Skin epidermis (tissue), 12 donors: ENCODE data around the gene BCAR1.
"Not testable (repeated sequence)": the region's sequence is repeated elsewhere in the genome, so short reads cannot be mapped to it uniquely, and the experiment has no call there.

Source experiments
- H3K27ac ChIP-seq, 21 experiments: fragments of 200-600 bp; sonication (generic) in 11 of 21; one replicate each; pipeline ENCODE4 v1.5.0; 2020; ENCODE audit warnings: mild to moderate bottlenecking in 3 of 21, inconsistent platforms in 2 of 21, moderate library complexity in 2 of 21
- H3K4me3 ChIP-seq, 7 experiments: fragments of 200-600 bp; sonication (generic) in 2 of 7; one replicate each; pipeline ENCODE4 v1.5.0; 2020; ENCODE audit warnings: inconsistent platforms in 2 of 7, mild to moderate bottlenecking in 2 of 7, moderate library complexity in 1 of 7

BCAR1 gene

GRCh38 chr16:75230471-75231110 lies 20.8 kb downstream of the BCAR1 start:
- H3K27ac ChIP-seq = no peak overlapping the region
- H3K4me3 ChIP-seq = no peak overlapping the region

DNA sequence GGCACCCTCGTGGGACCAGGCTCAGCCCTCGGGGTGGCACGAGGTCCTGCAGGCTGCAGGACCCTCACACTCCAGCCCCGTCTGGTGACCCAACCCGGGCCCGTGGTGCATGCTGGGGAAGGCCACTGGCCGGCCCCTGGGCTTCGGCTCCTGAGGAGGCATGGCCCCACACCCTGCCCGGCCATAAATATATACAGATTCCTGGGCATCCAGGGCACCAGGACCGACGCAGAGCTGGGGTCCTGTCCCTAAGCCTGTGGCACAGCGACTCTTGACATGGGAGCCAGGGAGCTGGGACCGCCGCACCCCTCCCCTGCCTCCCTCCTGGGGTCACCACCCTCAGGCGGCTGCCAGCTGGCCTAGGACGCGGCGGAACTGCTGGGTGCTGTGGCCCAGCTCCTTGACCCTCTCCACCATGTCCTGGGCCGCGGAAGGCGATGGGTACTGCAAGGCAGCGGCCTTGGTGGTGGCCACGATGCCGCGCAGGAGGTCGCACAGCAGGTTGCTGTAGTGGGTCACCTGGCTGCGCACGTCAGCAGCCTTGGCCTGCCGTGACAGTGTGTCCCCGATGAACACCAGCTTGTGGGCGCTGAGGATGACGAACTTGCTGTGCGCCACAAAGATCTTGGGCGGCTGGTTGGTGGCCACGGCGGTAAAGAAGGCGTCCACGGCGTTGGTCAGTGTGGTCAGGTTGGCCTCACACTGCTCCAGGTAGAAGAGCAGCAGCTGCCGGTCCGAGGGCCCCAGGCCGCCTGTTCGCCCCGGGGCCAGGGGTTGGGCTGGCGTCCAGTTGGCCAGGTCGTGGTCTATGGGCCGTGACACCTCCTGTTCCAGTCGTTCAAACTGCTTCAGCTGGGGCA lies 22.0 kb downstream of the BCAR1 start:
- no peak overlapping the region for H3K4me3 ChIP-seq
- no peak overlapping the region for H3K27ac ChIP-seq

- Histone ChIP-seq H3K4me3 (no peak overlapping the region), H3K27ac (no peak overlapping the region)
Measured at GRCh38 chr16:75228143-75228976, 23.1 kb downstream of the BCAR1 start.

GRCh38 chr16:75227361-75228142 lies 23.9 kb downstream of the BCAR1 start:
- no peak overlapping the region for H3K4me3 ChIP-seq
- H3K27ac ChIP-seq = no peak overlapping the region

DNA sequence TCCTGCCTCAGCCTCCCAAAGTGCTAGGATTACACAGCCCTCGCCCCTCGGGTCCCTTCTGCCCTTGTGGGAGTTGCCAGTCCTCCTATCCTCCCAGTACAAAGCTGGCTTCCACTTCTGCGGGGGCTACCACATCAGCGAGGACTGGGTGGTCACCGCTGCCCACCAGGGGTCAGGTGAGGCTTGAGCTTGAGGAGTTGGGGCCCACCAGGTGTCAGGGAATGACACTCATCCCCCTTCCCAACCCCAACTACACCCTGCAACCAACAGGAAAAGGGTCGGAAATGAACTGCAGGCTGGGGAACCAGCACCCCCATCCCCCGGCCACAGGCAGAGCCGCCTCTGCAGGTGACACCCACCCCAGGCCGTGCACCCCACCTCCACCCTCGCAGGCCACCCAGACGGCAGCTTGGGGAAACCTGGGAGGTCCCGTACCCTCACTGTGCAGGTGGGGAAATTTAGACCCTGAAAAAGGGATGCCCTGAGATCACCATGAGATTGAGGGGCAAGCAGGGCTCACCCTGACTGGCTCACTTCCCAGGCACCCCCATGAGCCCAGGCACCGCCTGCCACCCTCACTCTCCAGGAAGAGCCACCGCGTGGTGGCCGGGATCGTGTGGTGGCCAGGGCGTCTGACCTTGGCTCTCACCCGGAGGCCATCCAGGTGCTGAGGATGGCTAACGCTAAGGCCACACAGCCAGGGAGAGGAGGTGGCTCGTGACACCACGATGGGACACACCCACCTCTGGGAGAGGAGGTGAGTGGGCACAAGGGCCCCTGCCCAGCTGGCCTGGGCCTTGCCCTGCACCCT lies 24.7 kb downstream of the BCAR1 start:
- no peak overlapping the region for H3K27ac ChIP-seq
- no peak overlapping the region for H3K4me3 ChIP-seq

GRCh38 chr16:75225678-75226515 lies 25.5 kb downstream of the BCAR1 start:
- no peak overlapping the region for H3K4me3 ChIP-seq
- H3K27ac ChIP-seq = no peak overlapping the region

DNA sequence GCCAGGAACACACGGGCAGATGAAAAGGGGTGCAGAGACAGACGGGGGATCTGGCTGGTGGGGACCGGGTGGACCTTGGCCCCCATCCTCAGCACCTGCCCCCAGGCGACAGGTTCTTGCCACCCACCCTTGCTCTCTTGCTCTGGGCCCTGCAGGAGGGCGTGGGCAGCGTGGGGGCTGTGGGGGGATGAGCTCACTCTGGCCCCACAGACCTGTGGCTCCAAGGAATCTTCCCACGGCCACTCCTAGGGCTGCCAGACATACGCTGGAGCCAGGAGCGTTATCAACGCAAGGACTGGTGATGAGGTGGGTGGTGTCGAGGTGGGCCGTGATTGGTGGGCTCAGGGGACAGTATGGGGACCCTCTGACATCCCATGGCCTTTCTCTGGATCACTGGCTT lies 26.3 kb downstream of the BCAR1 start:
- H3K4me3 ChIP-seq = no peak overlapping the region
- H3K27ac ChIP-seq = no peak overlapping the region

- no peak overlapping the region for H3K27ac ChIP-seq
- no peak overlapping the region for H3K4me3 ChIP-seq
Measured at GRCh38 chr16:75224306-75225082, 26.9 kb downstream of the BCAR1 start.

DNA sequence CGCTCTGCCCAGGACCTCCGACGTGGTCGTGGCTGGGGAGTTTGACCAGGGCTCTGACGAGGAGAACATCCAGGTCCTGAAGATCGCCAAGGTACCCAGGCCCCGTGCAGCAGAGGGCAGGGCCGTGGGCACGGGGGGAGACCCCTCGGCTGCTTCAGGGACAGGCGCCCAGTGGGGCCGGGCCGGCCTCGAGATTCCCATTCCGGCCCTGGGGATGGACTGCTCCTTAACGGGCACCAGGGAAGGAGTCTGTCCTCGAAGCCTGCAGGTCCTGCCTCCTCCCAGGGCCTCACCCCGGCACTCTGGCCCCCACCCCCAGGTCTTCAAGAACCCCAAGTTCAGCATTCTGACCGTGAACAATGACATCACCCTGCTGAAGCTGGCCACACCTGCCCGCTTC lies 28.3 kb downstream of the BCAR1 start:
- not testable (repeated sequence) for H3K4me3 ChIP-seq, H3K27ac ChIP-seq

DNA sequence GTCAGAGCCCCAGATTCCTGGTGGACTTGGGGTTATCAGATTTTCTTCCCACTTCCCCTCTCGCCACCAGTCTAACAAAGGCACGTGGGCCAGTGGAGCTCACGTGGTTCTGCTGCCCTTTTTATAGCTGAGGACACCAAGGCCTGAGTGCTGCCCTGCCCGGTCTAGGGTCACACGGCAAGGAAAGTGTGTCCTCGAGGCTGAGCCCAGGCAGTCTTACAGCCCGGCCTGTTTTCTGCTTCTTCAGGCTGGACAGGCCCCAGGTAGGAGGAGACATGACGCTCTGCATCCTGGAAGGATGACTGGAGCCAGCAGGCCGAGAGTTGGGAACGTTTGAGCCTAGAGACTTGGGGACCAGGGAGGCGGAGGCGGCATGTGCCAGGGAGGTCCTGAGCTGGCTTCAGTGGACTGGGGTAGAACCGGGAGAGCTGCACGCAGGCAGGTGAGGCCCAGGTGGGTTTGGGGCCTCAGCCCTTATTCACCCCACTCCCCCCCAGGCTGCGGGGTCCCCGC lies 29.1 kb downstream of the BCAR1 start:
- no peak overlapping the region for H3K27ac ChIP-seq
- H3K4me3 ChIP-seq = no peak overlapping the region

- H3K27ac ChIP-seq = peak overlapping the region in 2 of 21 experiments; percentile 5 to 12
Measured at GRCh38 chr16:75219838-75220237, 31.6 kb downstream of the BCAR1 start.

DNA sequence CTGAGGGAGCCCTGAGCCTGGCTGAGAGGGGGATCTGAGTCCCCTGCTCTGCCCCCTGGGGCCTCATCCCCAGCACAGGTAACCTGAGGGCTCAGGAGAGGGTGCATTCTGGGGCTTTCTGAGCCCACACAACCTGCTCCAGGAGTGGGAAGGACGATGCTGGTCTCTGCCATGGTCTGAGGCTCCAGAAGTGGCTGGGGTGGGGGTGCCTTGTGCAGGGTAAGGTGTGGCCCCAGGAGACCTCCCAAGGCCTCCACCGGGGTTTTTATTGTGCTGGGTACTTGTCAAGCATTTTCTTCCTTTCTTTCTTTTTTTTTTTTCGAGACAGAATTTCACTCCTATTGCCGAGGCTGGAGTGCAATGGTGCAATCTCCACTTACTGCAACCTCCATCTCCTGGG lies 32.3 kb downstream of the BCAR1 start:
- no peak overlapping the region for H3K27ac ChIP-seq
- H3K4me3 ChIP-seq = no peak overlapping the region

More at GRCh38 chr16:75219838-75220237, 31.6 kb downstream of the BCAR1 start:
- H3K4me3 ChIP-seq = no peak overlapping the region

GRCh38 chr16:75218256-75219076 lies 33.0 kb downstream of the BCAR1 start, which contains the start of gene CTRB1:
Gene CTRB1, plus strand, starts transcription at chr16:75218988. Its CDS starts 20 bp downstream, at chr16:75219008.
- H3K27ac ChIP-seq = peak within 1 kb of the TSS in 2 of 21 experiments; percentile 5 to 12
- H3K4me3 ChIP-seq = no peak within 1 kb of the TSS

DNA sequence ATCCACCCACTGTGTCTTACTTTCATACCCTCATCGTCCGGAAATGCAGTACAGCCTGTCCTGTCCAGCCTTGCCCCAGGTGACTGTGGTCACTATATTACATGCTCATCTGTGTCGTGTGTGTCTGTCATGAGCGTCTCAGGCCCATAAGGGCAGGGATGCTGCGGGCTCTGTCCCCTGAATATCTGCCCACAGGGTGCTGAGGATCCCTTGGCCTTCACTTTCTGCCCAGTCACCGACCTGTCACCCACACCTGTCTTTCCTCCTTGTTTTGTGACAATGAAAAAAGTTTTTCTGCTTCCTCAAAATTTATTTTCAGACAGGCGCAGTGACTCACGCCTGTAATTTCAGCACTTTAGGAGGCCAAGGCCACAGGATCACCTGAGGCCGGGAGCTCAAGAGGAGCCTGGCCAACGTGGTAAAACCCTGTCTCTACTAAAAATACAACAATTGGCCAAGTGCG lies 34.0 kb downstream of the BCAR1 start:
- no peak overlapping the region for H3K27ac ChIP-seq
- H3K4me3 ChIP-seq = no peak overlapping the region

- Histone ChIP-seq H3K27ac (no peak overlapping the region), H3K4me3 (no peak overlapping the region)
Measured at GRCh38 chr16:75216576-75216975, 34.8 kb downstream of the BCAR1 start.

DNA sequence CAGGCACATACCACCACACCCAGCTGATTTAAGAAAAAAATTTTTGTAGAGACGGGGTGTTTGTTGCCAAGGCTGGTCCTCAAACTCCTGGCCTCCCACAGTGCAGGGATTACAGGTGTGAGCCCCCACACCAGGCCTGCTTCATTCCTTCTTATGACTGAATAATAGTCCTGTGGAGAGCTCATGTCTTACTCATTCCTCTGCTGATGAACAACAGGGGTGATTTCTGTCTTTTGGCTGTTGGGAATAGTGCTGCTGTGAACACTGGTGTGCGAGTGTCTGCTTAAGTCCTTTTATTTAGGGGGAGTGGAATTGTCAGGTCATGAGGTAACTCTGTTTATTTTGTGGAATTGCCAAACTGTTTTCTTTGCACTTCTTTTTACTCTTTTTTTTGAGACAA lies 35.3 kb downstream of the BCAR1 start:
- no peak overlapping the region for H3K27ac ChIP-seq
- no peak overlapping the region for H3K4me3 ChIP-seq
